GM12873 (cell line): ENCODE measurements around the gene MSRB3.

Experiments used
- CTCF ChIP-seq: IDR thresholded peaks from 2 replicates; pipeline ENCODE4 v1.5.1; 2012; ENCODE audit warnings: low read depth, mild to moderate bottlenecking, moderate library complexity, low read length, control low read depth; ENCODE audit not compliant: insufficient read depth; ENCODE audit errors: missing control alignments

The MSRB3 gene

DNA sequence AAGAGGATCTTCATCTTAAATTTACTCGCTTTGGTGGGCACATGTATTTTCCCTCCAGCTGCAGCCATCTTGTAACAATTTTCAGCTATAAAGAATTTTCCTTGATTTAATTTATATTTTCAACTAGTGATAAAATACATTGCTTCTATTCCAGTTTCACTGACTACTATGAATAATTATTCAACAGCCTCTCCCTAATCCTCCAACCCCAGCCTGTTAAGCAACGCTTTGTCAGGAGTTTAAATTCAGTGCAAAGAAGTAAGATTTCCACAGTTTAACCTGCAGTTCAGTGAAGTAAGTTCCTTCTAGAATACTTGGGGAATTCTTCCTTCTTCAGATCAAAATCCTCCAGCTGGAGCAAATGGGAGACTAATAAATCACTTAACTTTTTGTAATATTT, 180.2 kb downstream of the MSRB3 start:
- no peak for TF ChIP-seq CTCF

GRCh38 chr12:65459545-65459944, 181.1 kb downstream of the MSRB3 start:
- TF ChIP-seq CTCF: no peak

DNA sequence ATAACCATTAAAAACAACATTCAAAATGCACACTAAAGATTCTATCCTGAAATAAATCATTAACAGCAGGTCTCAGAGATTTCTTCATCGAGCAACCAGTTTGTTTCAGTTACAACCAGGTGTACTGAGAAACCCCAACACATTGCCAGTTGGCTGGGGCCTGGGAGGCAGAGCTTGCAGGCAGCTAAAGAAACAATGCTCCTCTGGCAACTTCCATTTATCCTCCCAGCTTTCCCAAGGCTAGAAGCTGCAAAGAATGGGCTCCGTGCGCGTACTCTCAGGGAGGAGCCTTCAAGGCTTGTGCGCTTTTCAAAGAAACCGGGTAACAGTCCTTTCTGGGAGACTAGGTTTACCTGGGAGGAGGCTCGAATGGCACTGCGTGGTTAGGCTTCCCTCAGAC, 181.6 kb downstream of the MSRB3 start:
- TF ChIP-seq CTCF: no peak

DNA sequence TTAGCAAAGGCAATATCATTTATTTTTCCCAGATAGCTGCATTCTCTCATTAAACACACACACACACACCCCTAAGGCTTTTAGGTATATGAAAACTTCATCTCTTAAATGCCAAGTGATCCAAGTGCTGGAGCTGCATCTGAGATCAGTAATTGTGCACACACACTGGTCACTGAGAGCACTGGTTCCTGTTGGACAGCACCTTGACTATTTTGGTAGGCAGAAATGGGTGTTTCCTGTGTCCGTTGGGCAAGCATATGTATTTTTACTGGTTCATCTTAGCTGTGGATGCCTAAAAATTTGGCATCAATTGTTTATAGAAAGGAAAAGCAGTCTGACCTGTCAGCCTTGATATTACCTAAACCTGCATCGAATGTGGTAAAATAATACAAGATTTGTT, 182.5 kb downstream of the MSRB3 start:
- no peak for TF ChIP-seq CTCF

DNA sequence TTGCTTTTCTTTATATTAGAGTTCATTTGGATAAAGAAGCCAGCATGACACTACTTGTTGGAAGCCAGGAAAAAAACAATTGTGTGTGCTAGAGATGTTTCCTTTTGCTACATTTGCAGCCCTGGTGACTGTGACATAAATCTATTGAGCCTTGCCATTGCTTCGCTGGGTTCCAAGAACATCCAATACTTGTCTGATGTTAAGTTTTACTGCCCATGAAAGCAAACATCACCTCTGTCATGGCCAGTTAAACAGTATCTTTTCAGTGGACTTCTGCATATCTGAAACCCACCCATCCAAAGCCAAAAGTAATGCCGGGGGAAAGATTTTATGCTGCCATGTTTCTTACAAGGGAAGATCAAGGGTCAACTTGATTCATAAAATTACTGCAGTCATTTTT, 184.0 kb downstream of the MSRB3 start:
- no peak for TF ChIP-seq CTCF

DNA sequence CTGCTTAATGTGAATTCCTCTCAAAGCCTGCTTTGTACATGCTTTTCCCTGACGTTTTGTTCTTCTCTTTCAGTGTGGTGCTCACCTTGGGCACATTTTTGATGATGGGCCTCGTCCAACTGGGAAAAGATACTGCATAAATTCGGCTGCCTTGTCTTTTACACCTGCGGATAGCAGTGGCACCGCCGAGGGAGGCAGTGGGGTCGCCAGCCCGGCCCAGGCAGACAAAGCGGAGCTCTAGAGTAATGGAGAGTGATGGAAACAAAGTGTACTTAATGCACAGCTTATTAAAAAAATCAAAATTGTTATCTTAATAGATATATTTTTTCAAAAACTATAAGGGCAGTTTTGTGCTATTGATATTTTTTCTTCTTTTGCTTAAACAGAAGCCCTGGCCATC, 184.6 kb downstream of the MSRB3 start:
- no peak for TF ChIP-seq CTCF

DNA sequence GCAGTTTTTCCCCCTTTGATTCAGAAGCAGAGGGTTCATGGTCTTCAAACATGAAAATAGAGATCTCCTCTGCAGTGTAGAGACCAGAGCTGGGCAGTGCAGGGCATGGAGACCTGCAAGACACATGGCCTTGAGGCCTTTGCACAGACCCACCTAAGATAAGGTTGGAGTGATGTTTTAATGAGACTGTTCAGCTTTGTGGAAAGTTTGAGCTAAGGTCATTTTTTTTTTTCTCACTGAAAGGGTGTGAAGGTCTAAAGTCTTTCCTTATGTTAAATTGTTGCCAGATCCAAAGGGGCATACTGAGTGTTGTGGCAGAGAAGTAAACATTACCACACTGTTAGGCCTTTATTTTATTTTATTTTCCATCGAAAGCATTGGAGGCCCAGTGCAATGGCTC, 185.1 kb downstream of the MSRB3 start:
- TF ChIP-seq CTCF: no peak

DNA sequence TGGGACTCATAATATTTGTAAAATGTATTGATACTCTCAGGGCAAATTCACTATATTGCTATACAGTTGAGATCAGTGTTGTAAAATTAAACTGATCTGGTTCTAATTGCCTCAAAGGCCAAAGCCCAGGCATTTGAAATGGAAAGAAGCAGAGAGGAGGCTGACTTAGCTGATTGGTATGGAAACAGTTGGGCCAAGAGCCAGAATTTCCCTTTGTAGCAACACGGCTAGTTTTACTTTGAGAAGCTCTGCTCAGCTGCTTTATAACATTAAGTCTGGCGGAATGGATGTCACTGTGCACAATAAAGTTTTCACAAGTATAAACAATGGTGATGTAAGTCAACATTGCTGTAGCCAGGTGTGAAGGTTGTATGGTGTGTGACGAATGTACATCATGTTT, 186.4 kb downstream of the MSRB3 start:
- TF ChIP-seq CTCF: no peak
